Measurements from ENCODE around the gene NCOA4. TPM values are rescaled to one million over a fixed set of nuclear protein-coding genes. Genes with fewer than 3 reads are reported as not detected.

The NCOA4 gene
- total and polyA plus RNA-seq, 9 donors = 52.8 to 172 (median 89.4) TPM

DNA sequence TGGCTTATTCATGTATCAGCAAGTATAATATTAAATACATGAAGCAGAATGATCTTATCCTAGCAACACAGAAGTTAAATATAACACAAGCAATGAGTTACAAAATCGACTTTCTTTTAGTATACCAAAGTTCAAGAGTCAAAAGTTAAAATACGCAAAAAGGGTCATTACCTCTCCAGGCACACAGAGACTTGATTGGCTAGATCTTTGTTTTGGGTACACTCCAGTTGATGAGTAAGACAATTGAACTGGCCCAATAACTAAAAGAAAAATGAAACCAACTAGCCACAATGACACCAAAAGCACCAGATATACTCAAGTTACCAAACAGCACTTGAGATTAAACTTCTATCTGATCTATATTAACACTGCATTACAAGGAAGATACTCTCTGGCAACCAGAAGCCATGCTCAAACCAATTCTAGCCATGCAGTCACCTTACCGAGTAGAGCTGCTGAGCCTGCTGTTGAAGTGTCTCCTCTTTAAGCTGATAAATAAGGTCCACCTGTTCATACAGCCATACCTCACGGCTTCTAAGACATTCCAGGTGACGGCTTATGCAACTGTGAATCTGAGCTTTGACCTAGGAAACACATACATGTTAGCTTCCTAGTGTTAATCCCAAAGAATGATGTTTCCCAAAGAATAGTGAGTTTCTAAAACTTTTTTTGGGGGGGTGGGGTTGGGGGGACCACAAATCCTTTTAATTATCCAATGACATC, 15.6 kb downstream of the NCOA4 start:
- Histone ChIP-seq H3K27ac (no peak overlapping the region), H3K9me3 (no peaks in the 10 kb centered on the region), H3K27me3 (no peaks in the 10 kb centered on the region), H3K4me3 (no peak overlapping the region), H3K4me1 (ENCODE audit: insufficient read depth) (peaks cover 3% of the 10 kb centered on the region), H3K36me3 (no peaks in the 10 kb centered on the region)
- no peak for TF ChIP-seq CTCF (IDR thresholded peaks at IDR 0.05)
- no peak for TF ChIP-seq EP300 (IDR thresholded peaks at IDR 0.05)
- no peak for TF ChIP-seq POLR2A (IDR thresholded peaks at IDR 0.05)
- DNase-seq = no peak
- intact Hi-C loops (cut with DNase I) = no loop called here
- 93 to 96% (median 94%) methylated on average over 5 of the region's 5 CpGs for WGBS, 3 donors

- Histone ChIP-seq H3K4me1 (ENCODE audit: insufficient read depth) (peaks cover 2% of the 10 kb centered on the region), H3K36me3 (no peaks in the 10 kb centered on the region), H3K9me3 (no peaks in the 10 kb centered on the region), H3K4me3 (no peak overlapping the region), H3K27ac (no peak overlapping the region), H3K27me3 (no peaks in the 10 kb centered on the region)
- WGBS, 3 donors = 89 to 92% (median 92%) methylated on average over 5 of the region's 5 CpGs
- intact Hi-C loops (cut with DNase I) = no loop called here
- TF ChIP-seq CTCF (IDR thresholded peaks at IDR 0.05) (no peak), EP300 (IDR thresholded peaks at IDR 0.05) (no peak), POLR2A (IDR thresholded peaks at IDR 0.05) (no peak)
- DNase-seq = no peak
Measured at GRCh38 chr10:46014206-46014605, 16.2 kb downstream of the NCOA4 start.

DNA sequence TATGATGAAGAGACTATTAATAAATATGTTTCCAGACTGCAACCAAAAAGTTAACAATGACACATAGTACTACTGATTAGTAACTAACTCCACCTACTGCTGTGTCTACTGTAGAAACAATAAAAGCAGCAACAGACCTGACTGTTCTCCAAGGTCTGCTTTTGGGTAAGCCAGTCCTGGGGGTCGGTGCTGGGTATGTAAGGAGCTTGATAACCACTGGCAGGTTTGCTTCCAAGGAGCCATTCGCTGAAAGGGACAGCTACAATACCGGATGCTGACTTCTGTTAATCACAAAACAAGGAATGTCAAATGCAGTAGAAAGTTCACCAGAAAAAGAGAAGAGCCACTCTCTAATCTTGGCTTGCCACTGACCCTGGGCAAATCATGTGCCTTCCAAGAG, 17.7 kb downstream of the NCOA4 start:
- Histone ChIP-seq H3K4me3 (no peak overlapping the region), H3K27ac (no peak overlapping the region), H3K9me3 (no peaks in the 10 kb centered on the region), H3K27me3 (no peaks in the 10 kb centered on the region), H3K4me1 (ENCODE audit: insufficient read depth) (no peaks in the 10 kb centered on the region), H3K36me3 (no peaks in the 10 kb centered on the region)
- DNase-seq = no peak
- no peak for TF ChIP-seq POLR2A (IDR thresholded peaks at IDR 0.05)
- TF ChIP-seq CTCF (IDR thresholded peaks at IDR 0.05) = no peak
- intact Hi-C loops (cut with DNase I) = no loop called here
- WGBS, 3 donors = 77 to 87% (median 84%) methylated on average over 3 of the region's 3 CpGs

- H3K4me1 ChIP-seq (ENCODE audit: insufficient read depth) = no peaks in the 10 kb centered on the region
- no peak overlapping the region for H3K27ac ChIP-seq
- H3K4me3 ChIP-seq = no peak overlapping the region
- H3K36me3 ChIP-seq = no peaks in the 10 kb centered on the region
- no peak for DNase-seq
- H3K27me3 ChIP-seq = no peaks in the 10 kb centered on the region
- intact Hi-C loops (cut with DNase I) = no loop called here
- TF ChIP-seq POLR2A (IDR thresholded peaks at IDR 0.05) (no peak), CTCF (IDR thresholded peaks at IDR 0.05) (no peak), EP300 (IDR thresholded peaks at IDR 0.05) (no peak)
- H3K9me3 ChIP-seq = no peaks in the 10 kb centered on the region
- 46 to 56% (median 54%) methylated on average over 3 of the region's 3 CpGs for WGBS, 3 donors
Measured at GRCh38 chr10:46006219-46006618, 24.2 kb downstream of the NCOA4 start.

Data from ovary (tissue), 9 donors.